ENCODE data around the gene C1QTNF9.
"Not testable (repeated sequence)": the region's sequence is repeated elsewhere in the genome, so short reads cannot be mapped to it uniquely, and the experiment has no call there.

Gene C1QTNF9

DNA sequence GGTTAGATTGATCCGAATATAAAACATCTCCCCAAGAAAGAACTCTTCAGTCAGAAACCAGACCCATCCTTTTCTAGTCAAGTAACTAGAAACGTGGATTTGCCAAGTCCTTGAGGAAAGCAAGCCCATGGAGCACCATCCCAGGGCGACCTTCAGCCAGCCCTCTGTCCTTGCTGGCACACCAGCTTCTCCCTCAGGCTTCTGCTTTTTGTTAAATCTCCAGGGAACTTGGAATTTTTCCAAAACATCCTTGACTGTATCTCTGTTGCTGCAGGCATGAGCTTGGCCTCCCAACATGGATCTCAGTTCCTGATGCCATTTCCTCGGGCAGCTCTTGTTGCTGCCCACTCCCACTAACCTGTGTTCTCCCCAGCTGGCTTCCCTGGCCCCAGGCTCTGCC is 27.1 kb upstream of the C1QTNF9 start:
- DNase-seq: no peak

DNA sequence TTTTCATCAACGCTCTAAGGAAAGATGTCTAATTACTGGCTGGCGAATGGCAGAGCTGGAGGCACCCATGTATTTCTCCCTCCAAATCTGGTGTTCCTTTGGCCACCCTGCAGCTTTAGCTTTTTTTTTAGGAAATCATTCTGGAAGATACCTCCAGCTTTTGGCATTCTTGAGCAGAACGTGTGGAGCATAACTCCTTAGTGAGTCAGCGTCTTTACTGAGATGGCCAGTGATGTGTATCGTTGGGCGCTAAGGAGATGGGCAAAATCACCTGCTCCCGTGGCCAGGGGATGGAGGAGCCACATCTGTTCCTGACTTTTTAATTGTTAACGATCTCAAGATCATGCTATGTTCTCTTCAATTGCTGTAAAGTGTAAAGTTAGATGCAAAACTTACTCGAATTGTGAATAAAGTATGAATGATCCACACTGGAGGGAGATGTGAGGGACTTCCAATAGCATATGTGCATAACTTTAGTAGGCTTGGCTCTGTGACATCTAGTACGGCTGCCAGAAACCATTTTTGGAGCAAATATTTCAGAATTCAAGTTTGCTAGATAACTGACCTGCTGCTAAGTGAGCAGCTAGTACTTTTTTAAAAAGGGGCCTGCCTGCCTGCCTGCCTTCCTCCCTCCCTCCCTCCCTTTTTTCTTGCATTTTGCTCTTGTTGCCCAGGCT is 24.4 kb upstream of the C1QTNF9 start:
- DNase-seq: no peak

DNA sequence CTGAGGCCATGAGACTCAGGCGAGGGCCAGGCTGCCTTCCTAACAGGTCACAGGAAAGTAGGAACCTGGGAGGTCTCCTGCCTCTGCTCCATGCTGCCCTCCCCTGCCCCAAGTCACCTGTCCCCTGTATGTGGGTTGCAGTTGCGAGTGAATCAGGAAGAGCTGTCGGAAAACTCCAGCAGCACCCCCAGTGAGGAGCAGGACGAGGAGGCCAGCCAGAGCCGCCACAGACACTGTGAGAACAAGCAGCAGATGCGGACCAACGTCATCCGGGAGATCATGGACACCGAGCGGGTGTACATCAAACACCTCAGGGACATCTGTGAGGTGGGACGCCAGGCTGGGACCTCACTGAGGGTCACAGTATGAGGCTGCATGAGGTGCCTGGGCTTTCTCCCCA is 22.8 kb upstream of the C1QTNF9 start:
- DNase-seq: no peak

DNA sequence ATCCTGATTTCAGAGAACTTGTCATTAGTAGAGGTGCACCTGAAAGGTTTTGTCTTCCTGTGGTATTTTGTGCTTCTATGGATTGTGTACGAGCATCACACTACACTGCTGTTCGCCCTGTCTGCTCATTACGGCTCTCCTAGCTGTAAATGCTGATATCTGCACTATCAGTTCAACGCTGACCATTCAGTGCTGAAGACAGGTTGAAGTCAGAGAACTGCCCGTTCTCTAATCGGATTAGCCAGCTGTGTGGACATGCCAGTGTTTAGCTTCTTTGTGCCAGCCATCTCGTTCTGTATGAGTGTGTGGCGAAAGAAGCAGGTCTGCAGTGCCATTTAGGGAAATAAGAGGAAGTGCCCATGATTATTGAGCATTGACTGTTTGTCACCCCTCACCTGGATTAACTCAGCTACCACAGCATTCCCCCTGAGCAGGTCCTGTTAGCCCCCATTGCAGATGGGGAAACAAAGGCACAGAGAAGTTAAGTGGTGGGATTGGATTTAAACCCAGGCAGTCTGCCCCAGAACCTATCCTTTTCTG is 21.6 kb upstream of the C1QTNF9 start:
- DNase-seq: no peak

DNA sequence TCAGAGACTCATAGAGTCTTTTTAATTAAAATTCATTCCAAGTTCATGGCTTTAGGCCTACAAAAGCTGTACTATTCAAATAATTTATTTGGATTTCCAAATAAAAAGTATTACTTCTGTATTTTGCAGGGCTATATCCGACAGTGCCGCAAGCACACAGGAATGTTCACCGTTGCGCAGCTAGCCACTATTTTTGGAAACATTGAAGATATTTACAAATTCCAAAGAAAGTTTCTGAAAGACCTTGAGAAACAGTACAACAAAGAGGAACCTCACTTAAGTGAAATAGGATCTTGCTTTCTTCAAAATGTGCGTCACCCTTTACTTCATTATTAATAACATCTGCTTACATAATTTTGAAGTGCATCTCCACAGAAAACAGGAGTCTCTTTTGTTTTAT is 20.5 kb upstream of the C1QTNF9 start:
- DNase-seq: no peak

DNA sequence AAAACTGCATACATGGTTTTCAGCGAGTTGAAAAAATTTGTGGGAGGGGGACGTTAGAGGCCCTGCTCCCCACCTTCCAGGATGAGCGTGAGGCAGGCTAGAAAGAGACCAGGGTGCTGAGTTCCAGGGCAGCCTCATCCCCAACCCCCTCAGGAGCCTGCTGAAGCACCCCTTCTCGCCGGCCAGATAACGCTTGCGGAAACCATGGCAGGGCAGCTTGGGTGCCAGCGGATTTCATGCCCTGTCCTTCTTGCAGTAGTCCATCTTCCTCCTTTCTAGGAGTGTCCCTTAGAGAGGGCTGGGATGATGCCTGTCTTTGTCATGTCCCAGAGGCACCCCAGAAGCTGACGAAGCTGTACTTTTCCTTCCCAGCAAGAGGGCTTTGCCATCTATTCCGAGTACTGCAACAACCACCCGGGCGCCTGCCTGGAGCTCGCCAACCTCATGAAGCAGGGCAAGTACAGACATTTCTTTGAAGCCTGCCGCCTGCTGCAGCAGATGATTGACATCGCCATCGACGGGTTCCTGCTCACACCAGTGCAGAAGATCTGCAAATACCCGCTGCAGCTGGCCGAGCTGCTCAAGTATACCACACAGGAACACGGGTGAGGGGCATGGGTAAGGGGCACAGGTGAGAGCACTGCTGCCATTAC is 19.0 kb upstream of the C1QTNF9 start:
- DNase-seq: no peak

DNA sequence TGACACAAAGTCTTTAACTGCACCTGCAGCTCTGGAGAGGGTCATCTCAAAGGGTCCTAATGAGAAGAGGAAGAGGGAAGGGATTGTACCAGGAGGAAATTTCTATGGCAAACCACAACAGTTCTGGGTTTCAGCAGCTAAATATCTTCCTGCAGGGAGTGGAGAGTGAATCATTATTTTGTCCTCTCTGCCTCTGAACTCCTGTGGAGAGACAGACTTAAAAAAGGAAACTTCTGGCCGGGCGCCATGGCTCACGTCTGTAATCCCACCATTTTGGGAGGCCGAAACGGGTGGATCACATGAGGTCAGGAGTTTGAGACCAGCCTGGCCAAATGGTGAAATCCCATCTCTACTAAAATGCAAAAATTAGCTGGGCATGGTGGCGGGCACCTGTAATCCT is 16.9 kb upstream of the C1QTNF9 start:
- no peak for DNase-seq

DNA sequence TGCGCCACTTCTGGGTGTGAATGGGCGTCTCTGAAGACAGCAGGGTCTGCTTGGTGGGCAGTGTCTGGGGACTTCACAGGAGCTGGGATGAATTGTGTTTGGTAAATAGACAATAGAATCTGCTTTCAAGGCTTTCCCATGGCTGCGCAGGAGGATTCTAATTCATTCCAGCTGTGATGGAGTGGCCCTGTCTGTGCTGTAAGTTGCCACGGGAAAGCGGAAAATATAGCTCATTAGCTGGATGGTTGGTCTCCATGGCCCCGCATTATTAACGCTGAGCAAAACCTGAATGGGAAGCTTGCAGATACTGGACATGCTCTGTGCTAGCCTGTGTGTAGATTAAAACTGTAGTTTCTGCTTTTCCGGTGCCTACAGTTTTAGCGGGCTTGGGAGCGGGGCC is 15.6 kb upstream of the C1QTNF9 start:
- no peak for DNase-seq

DNA sequence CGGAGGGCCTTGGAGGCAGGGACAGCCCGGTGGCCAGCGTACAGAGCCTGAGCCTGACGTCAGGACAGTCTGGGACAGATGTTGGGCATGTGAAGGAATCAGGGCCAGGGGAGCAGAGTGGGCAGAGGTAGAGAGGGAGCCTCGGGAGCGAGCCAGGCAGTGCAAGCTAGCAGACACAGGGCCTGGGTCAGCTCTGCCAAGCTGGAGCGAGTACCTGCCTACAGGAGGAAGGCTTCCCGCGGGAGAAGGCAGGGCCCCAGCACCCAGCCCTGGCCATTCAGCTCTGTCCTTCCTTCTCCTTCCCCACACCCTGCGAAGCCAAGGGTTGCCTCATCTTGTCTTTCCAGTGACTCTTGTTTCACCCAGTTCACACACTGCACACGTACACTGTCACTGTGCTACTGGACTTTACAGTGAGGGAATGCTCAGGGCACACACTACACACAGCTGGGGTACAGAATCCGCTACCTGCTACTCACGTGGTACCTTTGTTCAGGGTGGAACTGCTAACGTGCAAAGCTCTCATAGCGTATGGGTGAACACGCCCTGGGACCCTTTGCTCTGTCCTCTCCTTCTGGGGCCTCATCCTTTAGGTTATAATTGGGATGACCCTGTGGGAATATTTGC is 9.8 kb upstream of the C1QTNF9 start:
- no peak for DNase-seq

DNA sequence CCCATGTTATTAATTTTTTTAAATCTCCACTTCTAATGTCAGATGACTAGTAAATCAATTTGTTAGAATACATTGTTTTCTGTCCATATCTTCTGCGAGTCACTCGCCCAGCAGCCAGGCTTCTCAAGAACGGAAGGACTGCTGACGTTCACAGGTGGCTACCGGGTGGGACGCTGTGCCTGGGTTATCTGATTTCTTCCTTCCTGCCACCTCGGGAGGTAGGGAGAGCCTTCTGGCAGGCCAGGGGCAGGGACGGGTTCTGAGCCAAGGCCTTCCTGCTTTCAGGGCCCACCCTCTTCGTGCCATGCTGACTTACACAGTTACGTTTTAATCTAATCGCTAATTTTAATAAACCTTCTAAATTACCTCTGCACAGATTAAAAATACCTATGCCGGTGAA is 7.9 kb upstream of the C1QTNF9 start:
- no peak for DNase-seq

DNA sequence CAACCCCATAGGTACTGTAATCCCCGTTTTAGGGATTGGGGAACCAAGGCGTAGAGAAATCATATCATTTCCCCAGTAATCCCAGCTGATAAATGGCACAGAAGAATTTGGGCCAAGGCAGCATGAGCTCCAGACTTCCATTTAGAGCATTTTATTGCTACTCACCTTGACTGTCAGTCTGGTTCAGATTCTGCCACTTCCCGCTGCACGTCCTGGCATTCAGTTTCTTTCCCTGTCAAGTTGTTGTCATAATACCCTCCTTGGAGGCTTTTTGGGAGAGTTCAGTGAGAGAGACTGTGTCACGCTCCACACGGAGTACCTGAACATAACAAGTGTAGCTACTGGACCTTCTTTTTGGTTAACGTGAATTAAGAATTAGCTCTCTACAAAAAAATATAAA is 7.5 kb upstream of the C1QTNF9 start:
- no peak for DNase-seq

DNA sequence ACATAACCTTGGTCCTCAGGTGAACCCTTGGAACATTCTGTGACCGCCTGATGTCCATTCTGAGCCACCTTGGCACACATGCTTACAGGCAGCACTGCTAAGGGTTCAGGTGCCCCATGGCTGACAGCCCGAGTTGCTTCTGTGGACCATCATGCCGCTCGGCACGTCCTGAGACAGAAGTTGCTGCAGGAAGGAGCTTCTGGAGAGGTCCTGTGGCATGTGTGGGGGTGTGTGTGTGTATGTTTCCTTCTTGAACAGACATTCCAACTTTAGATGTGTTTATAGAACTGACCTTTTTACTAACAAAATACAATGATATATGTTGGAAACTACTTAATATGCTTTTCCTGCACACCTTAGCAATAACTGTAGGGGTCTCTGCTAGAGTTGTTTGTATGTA is 4.8 kb upstream of the C1QTNF9 start:
- DNase-seq: no peak

DNA sequence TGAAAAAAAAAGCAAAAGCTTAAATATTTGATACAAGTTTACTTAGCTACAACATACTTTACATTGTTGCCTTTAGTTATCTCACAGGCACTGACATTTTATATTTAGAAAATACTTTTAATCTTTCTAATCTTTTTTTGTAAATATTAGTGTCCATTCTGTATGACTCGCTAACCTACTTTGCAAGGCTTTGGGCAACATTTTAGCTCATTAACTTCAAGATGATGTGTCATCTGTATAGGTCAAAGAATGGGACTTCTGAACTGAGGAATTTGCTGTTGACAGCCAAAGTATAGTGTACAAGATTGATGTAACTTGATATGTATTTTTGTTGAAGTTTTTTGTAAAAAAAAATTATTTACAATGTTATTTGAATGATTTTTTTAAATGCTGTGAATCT is 2.7 kb upstream of the C1QTNF9 start:
- DNase-seq: no peak

DNA sequence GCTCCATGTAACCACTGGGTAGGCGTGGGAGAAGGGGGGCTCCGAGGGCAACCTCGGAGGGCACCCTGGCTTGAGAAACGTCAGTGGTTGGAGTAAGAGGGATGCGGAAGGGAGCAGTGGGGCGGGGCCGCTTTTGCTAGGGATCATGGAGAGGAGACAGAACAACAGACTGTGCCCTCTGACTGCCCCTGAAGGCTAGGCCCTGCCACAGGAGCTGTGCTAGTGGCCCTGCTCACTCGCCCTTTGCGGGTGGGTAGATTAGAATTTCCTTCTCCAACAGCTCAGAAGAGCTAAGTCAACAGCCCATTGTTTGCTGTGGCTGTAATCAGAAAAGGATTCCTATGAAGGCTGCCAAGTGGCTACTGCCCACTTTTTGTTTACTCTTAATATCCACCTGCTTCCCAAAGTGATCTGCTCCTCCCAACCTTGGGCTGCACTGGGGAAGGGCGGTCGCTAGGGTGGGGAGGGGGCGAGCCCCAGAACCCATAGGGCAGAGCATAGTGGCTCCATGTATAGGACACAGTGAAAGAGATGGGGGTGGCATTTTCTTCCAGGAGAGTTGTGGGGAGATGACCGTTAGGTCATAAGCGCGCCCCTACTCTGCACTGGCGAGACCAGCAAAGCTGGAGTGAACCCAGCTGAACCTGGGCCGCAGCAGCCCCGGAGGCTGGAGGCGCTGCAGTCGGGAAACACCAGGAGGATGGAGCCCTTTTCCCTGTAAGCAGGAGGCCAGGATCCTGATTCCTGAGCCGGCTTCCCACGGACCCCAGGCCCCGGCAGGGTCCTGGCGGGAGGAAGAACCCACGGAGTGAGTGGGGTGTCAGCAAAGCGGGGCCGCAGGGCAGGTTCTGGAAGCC is 1.9 kb upstream of the C1QTNF9 start:
- no peak for DNase-seq

DNA sequence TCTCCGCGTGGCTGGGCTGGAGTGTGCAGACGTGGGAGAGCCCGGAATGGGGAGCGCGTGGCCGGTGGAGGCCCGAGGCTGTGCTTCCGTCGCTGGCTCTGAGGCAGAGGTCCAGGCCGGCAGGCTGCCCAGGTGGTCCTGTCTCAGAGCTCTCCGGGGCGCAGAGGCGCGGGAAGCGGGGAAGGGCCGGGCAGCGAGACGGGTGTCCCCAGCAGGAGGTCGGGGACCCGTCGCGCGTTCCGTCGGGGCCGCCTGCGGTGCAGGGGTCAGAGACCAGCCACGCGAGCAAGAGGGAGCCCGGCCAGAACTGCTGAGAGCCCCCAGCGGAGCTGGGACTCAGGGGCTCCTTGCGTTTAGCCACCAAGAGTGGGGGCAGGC is 1.3 kb upstream of the C1QTNF9 start:
- no peak for DNase-seq

DNA sequence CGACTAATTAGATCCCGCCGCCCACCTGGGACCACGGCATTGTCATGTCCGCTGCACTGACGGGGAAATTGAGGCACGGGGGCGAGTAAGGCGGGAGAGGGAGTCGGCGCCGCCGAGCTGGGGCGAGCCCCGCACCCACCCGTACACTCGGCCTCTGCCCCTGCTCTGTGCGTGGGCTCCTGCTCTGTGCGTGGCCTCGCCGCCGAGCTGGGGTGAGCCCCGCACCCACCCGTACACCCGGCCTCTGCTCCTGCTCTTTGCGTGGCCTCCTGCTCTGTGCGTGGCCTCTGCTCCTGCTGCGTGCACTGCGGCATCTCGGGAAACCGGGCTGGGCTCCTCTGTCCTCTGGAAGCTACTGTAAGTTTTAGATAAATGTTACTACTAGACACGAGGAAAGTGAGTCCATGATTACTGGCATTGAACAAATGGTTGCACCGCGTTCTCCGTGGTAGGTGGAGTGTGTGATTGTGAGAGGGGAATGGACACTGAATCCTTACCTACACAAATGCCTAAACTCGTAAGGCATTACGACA is 826 bp upstream of the C1QTNF9 start:
- no peak for DNase-seq

DNA sequence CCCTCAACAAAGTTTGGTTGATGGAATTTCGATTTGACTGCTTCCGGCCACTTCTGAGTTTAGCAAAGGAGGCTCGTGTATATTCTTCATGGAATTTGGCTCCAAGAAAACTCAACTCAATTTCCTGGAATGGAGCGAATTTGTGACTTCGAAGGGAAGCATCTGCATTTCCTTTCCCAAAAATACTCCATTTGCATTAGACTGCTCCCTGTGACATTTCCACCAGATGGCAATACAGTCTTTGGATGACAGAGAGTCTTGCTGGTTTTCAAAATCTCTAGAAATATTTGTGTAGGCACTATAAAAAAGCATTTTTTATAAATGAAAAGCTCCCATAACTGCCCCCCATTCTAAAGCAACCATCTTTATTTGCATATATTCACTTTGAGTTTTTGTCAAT is 4.1 kb downstream of the C1QTNF9 start:
- no peak for DNase-seq

DNA sequence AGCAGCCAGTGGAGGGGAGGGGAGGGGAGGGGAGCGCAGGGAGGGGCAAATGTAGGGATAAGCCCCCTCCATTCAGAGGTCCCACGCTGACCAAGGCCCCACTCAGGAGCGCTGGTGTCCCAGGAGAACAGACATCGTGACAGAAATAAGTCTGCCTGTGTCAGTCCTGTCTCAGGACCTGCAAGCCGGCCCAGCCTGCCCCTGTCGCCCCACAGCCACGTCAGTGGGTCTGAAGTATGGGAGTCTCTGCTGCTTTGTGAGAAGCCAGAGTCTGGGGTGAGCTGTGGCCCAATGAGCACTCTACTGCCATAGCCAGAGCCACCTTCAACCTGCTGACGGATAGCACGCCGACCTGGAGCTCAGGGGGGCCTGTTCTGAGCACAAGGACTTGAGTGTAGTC is 8.5 kb downstream of the C1QTNF9 start:
- not testable (repeated sequence) for DNase-seq

DNA sequence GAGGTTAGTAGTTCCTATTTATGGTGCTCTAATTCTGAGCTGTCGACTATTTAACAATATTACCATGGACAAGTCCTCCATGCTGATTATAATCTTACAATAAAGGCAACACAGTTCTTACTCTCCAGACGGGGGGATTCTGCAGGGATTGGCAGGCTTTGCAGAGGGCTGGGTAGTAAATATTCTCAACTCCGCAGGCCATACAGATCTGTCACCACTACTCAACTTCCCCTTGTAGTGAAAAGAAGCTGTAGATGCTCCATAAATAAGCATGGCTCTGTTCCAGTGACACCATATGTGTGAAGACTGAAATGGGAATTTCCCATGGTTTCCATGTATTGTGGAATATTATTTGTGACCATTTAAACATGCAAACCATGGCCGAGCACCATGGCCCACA is 9.5 kb downstream of the C1QTNF9 start:
- DNase-seq: not testable (repeated sequence)

DNA sequence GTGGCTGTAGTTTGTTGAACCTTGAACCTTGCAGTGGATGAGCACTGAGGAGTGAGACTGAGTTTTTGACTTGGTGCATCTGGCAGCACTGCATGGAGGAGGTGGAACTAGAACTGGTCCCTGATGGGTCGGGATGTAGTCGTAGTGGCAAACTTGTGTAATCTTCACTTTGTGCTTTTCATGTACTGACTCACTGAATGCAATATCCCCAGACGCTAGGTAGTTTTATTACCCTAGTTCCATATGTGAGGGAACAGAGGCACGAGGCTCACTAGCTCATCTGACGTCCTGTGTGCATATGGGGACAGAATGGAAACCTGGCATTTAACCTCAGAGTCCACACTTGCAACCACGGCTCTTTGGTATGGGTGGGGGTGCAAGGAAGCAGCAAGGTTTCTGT is 10.3 kb downstream of the C1QTNF9 start:
- not testable (repeated sequence) for DNase-seq

DNA sequence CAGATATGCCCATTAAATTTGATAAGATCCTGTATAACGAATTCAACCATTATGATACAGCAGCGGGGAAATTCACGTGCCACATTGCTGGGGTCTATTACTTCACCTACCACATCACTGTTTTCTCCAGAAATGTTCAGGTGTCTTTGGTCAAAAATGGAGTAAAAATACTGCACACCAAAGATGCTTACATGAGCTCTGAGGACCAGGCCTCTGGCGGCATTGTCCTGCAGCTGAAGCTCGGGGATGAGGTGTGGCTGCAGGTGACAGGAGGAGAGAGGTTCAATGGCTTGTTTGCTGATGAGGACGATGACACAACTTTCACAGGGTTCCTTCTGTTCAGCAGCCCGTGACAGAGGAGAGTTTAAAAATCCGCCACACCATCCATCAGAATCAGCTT is 12.0 kb downstream of the C1QTNF9 start:
- DNase-seq: not testable (repeated sequence)

DNA sequence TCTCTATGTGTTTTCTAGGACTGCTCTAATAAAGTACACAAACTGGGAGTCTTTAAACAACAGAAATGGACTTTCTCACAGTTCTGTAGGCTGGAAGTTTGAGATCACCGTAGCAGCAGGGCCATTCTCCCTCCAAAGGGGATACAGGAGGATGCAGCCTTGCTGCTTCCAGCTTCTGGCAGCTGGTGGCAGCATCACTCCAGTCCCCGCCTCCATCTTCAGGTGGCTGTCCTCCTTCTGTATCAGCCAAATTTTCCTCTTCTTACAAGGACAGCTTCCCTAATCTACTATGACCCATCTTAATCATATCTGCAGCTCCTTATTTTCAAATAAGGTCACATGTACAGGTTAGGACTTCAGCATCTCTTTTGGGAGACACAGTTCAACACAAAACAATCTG is 13.1 kb downstream of the C1QTNF9 start:
- DNase-seq: not testable (repeated sequence)
